MM.1S (cell line): ENCODE data around the gene NCEH1.

Source experiments
- DNase-seq: peaks from one replicate; pipeline ENCODE4 v3.0.0-alpha.2; 2015
- H2AFZ ChIP-seq: fragments of 300-600 bp; sonication (generic); 2 replicates; pipeline ENCODE4 v1.6.0; 2016; ENCODE audit warnings: antibody characterized with exemption, low read length
- H3F3A ChIP-seq: fragments of 300-600 bp; sonication (generic); 2 replicates; pipeline ENCODE4 v1.6.1; 2016; ENCODE audit warnings: mild to moderate bottlenecking, antibody characterized with exemption, low read length, moderate library complexity, mixed read lengths; ENCODE audit not compliant: insufficient read depth
- H3K27ac ChIP-seq: fragments of 300-600 bp; sonication (generic); 2 replicates; pipeline ENCODE4 v1.5.1; 2016; ENCODE audit warnings: mild to moderate bottlenecking, low read length
- H3K27me3 ChIP-seq: fragments of 300-600 bp; sonication (generic); replicated peaks from 2 replicates; pipeline ENCODE4 v1.6.0; 2016; ENCODE audit warnings: low read length; ENCODE audit not compliant: insufficient read depth
- H3K36me3 ChIP-seq: fragments of 300-600 bp; sonication (generic); replicated peaks from 2 replicates; pipeline ENCODE4 v1.6.1; 2016; ENCODE audit warnings: mild to moderate bottlenecking, low read length, mixed read lengths; ENCODE audit not compliant: insufficient read depth
- H3K4me1 ChIP-seq: fragments of 300-600 bp; sonication (generic); 2 replicates; pipeline ENCODE4 v1.6.1; 2016; ENCODE audit warnings: low read length, mixed read lengths
- H3K4me2 ChIP-seq: fragments of 300-600 bp; sonication (generic); 2 replicates; pipeline ENCODE4 v1.6.0; 2016; ENCODE audit warnings: low read depth, low read length
- H3K4me3 ChIP-seq: fragments of 300-600 bp; sonication (generic); 2 replicates; pipeline ENCODE4 v1.5.1; 2016; ENCODE audit warnings: low read length, mixed read lengths
- H3K79me2 ChIP-seq: fragments of 300-600 bp; sonication (generic); 2 replicates; pipeline ENCODE4 v1.6.1; 2016; ENCODE audit warnings: mixed run types, low read length, mixed read lengths
- H3K9ac ChIP-seq: fragments of 300-600 bp; sonication (generic); 2 replicates; pipeline ENCODE4 v1.6.1; 2016; ENCODE audit warnings: low read length, mixed read lengths
- H3K9me2 ChIP-seq: fragments of 300-600 bp; sonication (generic); replicated peaks from 2 replicates; pipeline ENCODE4 v1.6.1; 2016; ENCODE audit warnings: mild to moderate bottlenecking, low read length, mixed read lengths; ENCODE audit not compliant: insufficient read depth
- H3K9me3 ChIP-seq: fragments of 300-600 bp; sonication (generic); replicated peaks from 2 replicates; pipeline ENCODE4 v1.6.1; 2016; ENCODE audit warnings: mild to moderate bottlenecking, low read length, mixed read lengths; ENCODE audit not compliant: insufficient read depth
- H4K20me1 ChIP-seq: fragments of 300-600 bp; sonication (generic); 2 replicates; pipeline ENCODE4 v1.6.1; 2016; ENCODE audit warnings: mild to moderate bottlenecking, low read length, moderate library complexity, mixed read lengths; ENCODE audit not compliant: insufficient read depth
- CTCF ChIP-seq: fragments of 300-600 bp; sonication (generic); IDR thresholded peaks from 2 replicates; pipeline ENCODE4 v1.5.1; 2016; ENCODE audit warnings: antibody characterized with exemption, low read length, mixed read lengths
- EZH2 ChIP-seq: fragments of 300-600 bp; sonication (generic); optimal IDR thresholded peaks from 2 replicates; pipeline ENCODE3; 2017; ENCODE audit warnings: low read depth, mild to moderate bottlenecking, antibody characterized with exemption, low read length, mixed read lengths
- EZH2phosphoT487 ChIP-seq: fragments of 300-600 bp; sonication (generic); IDR thresholded peaks from 2 replicates; pipeline ENCODE4 v1.6.1; 2018; ENCODE audit warnings: antibody characterized with exemption, low read length

Gene NCEH1

GRCh38 chr3:172752651-172753050 lies 41.8 kb upstream of the NCEH1 start:
- Histone ChIP-seq H2AFZ (no peak overlapping the region), H3K4me3 (no peak overlapping the region)

GRCh38 chr3:172751175-172751704 lies 40.4 kb upstream of the NCEH1 start:
- DNase-seq, result peak; percentile 67
- H3K27me3 ChIP-seq, result peaks cover 7% of the 10 kb centered on the region; the same call in 1 of the 2 replicates
- peak overlapping the region; percentile 86 for H2AFZ ChIP-seq
- H3K4me2 ChIP-seq, result peak overlapping the region; percentile 77
- no peaks in the 10 kb centered on the region for H3F3A ChIP-seq
- H4K20me1 ChIP-seq, result no peaks in the 10 kb centered on the region
- peaks cover 44% of the 10 kb centered on the region for H3K79me2 ChIP-seq
- H3K9ac ChIP-seq, result peak overlapping the region; percentile 79
- H3K4me1 ChIP-seq, result peaks cover 9% of the 10 kb centered on the region; the same call in 1 of the 2 replicates
- no peaks in the 10 kb centered on the region for H3K9me2 ChIP-seq
- no peaks in the 10 kb centered on the region for H3K9me3 ChIP-seq
- H3K36me3 ChIP-seq, result peaks cover 7% of the 10 kb centered on the region; the same call in 1 of the 2 replicates
- TF ChIP-seq EZH2phosphoT487 (no peak), CTCF (no peak), EZH2 (no peak)
- H3K27ac ChIP-seq, result peak overlapping the region; percentile 67; the same call in 1 of the 2 replicates
- H3K4me3 ChIP-seq, result peak overlapping the region; percentile 87

More at GRCh38 chr3:172752651-172753050, 41.8 kb upstream of the NCEH1 start:
- no peak for DNase-seq
- H3K27ac ChIP-seq, result no peak overlapping the region
- no peak overlapping the region for H3K4me2 ChIP-seq
- TF ChIP-seq CTCF (no peak), EZH2 (no peak), EZH2phosphoT487 (no peak)
- H3K9me2 ChIP-seq, result no peaks in the 10 kb centered on the region
- no peaks in the 10 kb centered on the region for H3F3A ChIP-seq
- peaks cover 44% of the 10 kb centered on the region for H3K79me2 ChIP-seq
- H4K20me1 ChIP-seq, result no peaks in the 10 kb centered on the region
- H3K4me1 ChIP-seq, result peaks cover 9% of the 10 kb centered on the region; the same call in 1 of the 2 replicates
- H3K9ac ChIP-seq, result no peak overlapping the region
- H3K9me3 ChIP-seq, result no peaks in the 10 kb centered on the region
- H3K27me3 ChIP-seq, result peaks cover 7% of the 10 kb centered on the region; the same call in 1 of the 2 replicates
- peaks cover 11% of the 10 kb centered on the region; the same call in 1 of the 2 replicates for H3K36me3 ChIP-seq

GRCh38 chr3:172750368-172751174 lies 39.7 kb upstream of the NCEH1 start, which contains the start of gene ECT2:
ECT2 (plus strand) TSS chr3:172750726; CDS start chr3:172754531, 3,805 bp downstream.
- H3K4me3 ChIP-seq, result peak within 1 kb of the TSS; percentile 87
- H3K79me2 ChIP-seq, result peaks cover 44% of the 10 kb centered on the region
- H2AFZ ChIP-seq, result peak within 1 kb of the TSS; percentile 86
- peak; percentile 81 for TF ChIP-seq CTCF
- TF ChIP-seq EZH2, result no peak
- TF ChIP-seq EZH2phosphoT487, result no peak
- H3K27ac ChIP-seq, result peak within 1 kb of the TSS; percentile 67; the same call in 1 of the 2 replicates
- H3K27me3 ChIP-seq, result peaks cover 7% of the 10 kb centered on the region; the same call in 1 of the 2 replicates
- peaks cover 7% of the 10 kb centered on the region; the same call in 1 of the 2 replicates for H3K36me3 ChIP-seq
- H3K4me2 ChIP-seq, result peak within 1 kb of the TSS; percentile 77
- peak within 1 kb of the TSS; percentile 79 for H3K9ac ChIP-seq
- no peaks in the 10 kb centered on the region for H3K9me3 ChIP-seq
- no peaks in the 10 kb centered on the region for H3F3A ChIP-seq
- H3K4me1 ChIP-seq, result peaks cover 9% of the 10 kb centered on the region; the same call in 1 of the 2 replicates
- peak; percentile 100 for DNase-seq
- H4K20me1 ChIP-seq, result no peaks in the 10 kb centered on the region
- no peaks in the 10 kb centered on the region for H3K9me2 ChIP-seq
